ENCODE measurements around the gene SARNP. TPM values are rescaled to one million over a fixed set of nuclear protein-coding genes. Genes with fewer than 3 reads are reported as not detected.

SARNP gene
- total RNA-seq, 3 donors from 2014 or later, result 38.7 to 45.9 (median 41.3) TPM

DNA sequence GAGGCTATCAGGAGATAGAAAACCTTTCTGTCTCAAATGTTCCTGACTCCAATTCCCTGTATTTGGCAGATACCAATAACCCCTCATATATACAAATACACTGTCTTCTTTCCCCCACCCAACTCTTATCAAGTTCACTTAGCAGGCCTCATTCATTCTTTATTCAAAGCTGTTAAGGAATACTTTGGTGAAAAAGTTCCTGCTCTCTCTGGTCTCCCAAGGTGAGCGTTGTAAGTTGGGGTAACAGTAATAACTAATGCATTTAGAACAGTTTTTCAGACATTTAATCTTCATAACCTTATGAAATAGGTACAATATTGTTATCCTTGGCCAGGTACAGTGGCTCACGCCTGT, 78.5 kb downstream of the SARNP start:
- no peak for TF ChIP-seq CTCF (IDR thresholded peaks at IDR 0.05)
- intact Hi-C loops (cut with DNase I, micrococcal nuclease), result loop anchor here in 1 of 2 donors (10.0 kb wide), 1 partner anchor 196 kb away; the partner anchor contains the start of gene DGKA
- no peaks in the 10 kb centered on the region for H3K36me3 ChIP-seq (ENCODE audit: low read depth)
- DNase-seq, result no peak
- ATAC-seq, result no peak
- no peak overlapping the region for H3K4me3 ChIP-seq
- no peaks in the 10 kb centered on the region for H3K9me3 ChIP-seq
- H3K4me1 ChIP-seq (ENCODE audit: low read depth), result peaks cover 17% of the 10 kb centered on the region

- intact Hi-C loops (cut with DNase I, micrococcal nuclease), result loop anchor here in 1 of 2 donors (10.0 kb wide), 1 partner anchor 196 kb away; the partner anchor contains the start of gene DGKA
- Histone ChIP-seq H3K4me3 (no peak overlapping the region), H3K36me3 (ENCODE audit: low read depth) (no peaks in the 10 kb centered on the region), H3K9me3 (no peaks in the 10 kb centered on the region), H3K4me1 (ENCODE audit: low read depth) (peaks cover 11% of the 10 kb centered on the region)
- peak; percentile 78 for TF ChIP-seq CTCF (IDR thresholded peaks at IDR 0.05)
- ATAC-seq (peak; percentile 65), DNase-seq (peak; percentile 80 to 96 (median 91))
Observed at GRCh38 chr12:55738123-55739024, 79.2 kb downstream of the SARNP start.

GRCh38 chr12:55737581-55738122, 79.9 kb downstream of the SARNP start:
- no peaks in the 10 kb centered on the region for H3K9me3 ChIP-seq
- no peak for ATAC-seq
- intact Hi-C loops (cut with DNase I, micrococcal nuclease), result loop anchor here in 1 of 2 donors (10.0 kb wide), 1 partner anchor 197 kb away; the partner anchor contains the start of gene DGKA
- no peak for DNase-seq
- peaks cover 10% of the 10 kb centered on the region for H3K4me1 ChIP-seq (ENCODE audit: low read depth)
- no peaks in the 10 kb centered on the region for H3K36me3 ChIP-seq (ENCODE audit: low read depth)
- H3K4me3 ChIP-seq, result no peak overlapping the region
- no peak for TF ChIP-seq CTCF (IDR thresholded peaks at IDR 0.05)

GRCh38 chr12:55736780-55737580, 80.5 kb downstream of the SARNP start:
- Histone ChIP-seq H3K36me3 (ENCODE audit: low read depth) (no peaks in the 10 kb centered on the region), H3K4me3 (no peak overlapping the region), H3K9me3 (no peaks in the 10 kb centered on the region), H3K4me1 (ENCODE audit: low read depth) (peaks cover 10% of the 10 kb centered on the region)
- intact Hi-C loops (cut with DNase I, micrococcal nuclease), result loop anchor here in 1 of 2 donors (10.0 kb wide), 1 partner anchor 198 kb away; the partner anchor contains the start of gene DGKA
- ATAC-seq (peak; percentile 91), DNase-seq (peak; percentile 83 to 92 (median 91))
- TF ChIP-seq CTCF (IDR thresholded peaks at IDR 0.05), result peak; percentile 88

- Histone ChIP-seq H3K4me3 (no peak overlapping the region), H3K9me3 (no peaks in the 10 kb centered on the region), H3K36me3 (ENCODE audit: low read depth) (no peaks in the 10 kb centered on the region), H3K4me1 (ENCODE audit: low read depth) (peaks cover 10% of the 10 kb centered on the region)
- ATAC-seq (no peak), DNase-seq (no peak)
- no peak for TF ChIP-seq CTCF (IDR thresholded peaks at IDR 0.05)
- intact Hi-C loops (cut with DNase I, micrococcal nuclease), result loop anchor here in 1 of 2 donors (10.0 kb wide), 1 partner anchor 199 kb away; the partner anchor contains the start of gene DGKA
Observed at GRCh38 chr12:55736076-55736475, 81.4 kb downstream of the SARNP start.

Data from mucosa of descending colon (tissue), 3 donors.